H1 (cell line): ENCODE results near the gene ENKUR. TPM values are rescaled to one million over a fixed set of nuclear protein-coding genes. Genes with fewer than 3 reads are reported as not detected.

Experiments
- CHD7 ChIP-seq: fragments of 300-600 bp; sonication (generic); IDR thresholded peaks from 2 replicates; pipeline ENCODE4 v1.7.1; 2012; ENCODE audit warnings: low read length, moderate library complexity, mild to moderate bottlenecking, inconsistent platforms; ENCODE audit not compliant: insufficient replicate concordance
- CTBP2 ChIP-seq: IDR thresholded peaks from 2 replicates; pipeline ENCODE4 v1.7.0; 2011; ENCODE audit warnings: borderline replicate concordance, mild to moderate bottlenecking, moderate library complexity, mixed read lengths, low read length; ENCODE audit not compliant: insufficient read depth, insufficient read length
- PHF8 ChIP-seq: fragments of 200-600 bp; sonication (generic); conservative IDR thresholded peaks from 2 replicates; pipeline ENCODE4 v1.7.1; 2012; ENCODE audit warnings: low read depth, mild to moderate bottlenecking, inconsistent platforms, low read length, moderate library complexity
- POLR2A ChIP-seq, 2 experiments: IDR thresholded peaks; 1 replicate in 1 of 2; 2 replicates in 1 of 2; pipeline ENCODE4 v1.6.1; 2011; ENCODE audit warnings: low read depth in 2 of 2, low read length in 2 of 2, mild to moderate bottlenecking in 2 of 2; ENCODE audit errors: control extremely low read depth in 1 of 2
- SIRT6 ChIP-seq: IDR thresholded peaks from one replicate; pipeline ENCODE4 v1.7.1; 2012; ENCODE audit warnings: low read length, inconsistent platforms
- SP1 ChIP-seq: IDR thresholded peaks from 2 replicates; pipeline ENCODE4 v1.6.1; 2011; ENCODE audit warnings: low read depth, low read length
- polyA plus RNA-seq, 7 experiments: library from polyadenylated mRNA; depleted of rRNA in 3 of 7; stranded (reverse) in 5 of 7; unstranded in 2 of 7; fragments of >200 nt in 5 of 7; fragments of 200-250 nt in 2 of 7; gene quantifications; 1 replicate in 5 of 7; 2 replicates in 1 of 7; 4 replicates in 1 of 7; pipeline versions ENCODE4 v1.2.1 to v1.2.3, GENCODE V29; 2011 to 2013; ENCODE audit warnings: missing spikeins in 2 of 7, mixed read lengths in 2 of 7
- total RNA-seq: library from RNA; stranded (reverse); fragmentation: NEBNext Ultra II Directional; extraction: Animal tissue kit (Norgen Biotek cat#: 25700); gene quantifications from 2 replicates; pipeline ENCODE4 v1.2.1, GENCODE V29; 2021

Gene ENKUR
- total and polyA plus RNA-seq, 2 of the 8 experiments (the other 6 are each of a cell fraction or from before 2014, with no cell fraction given) = not detected

GRCh38 chr10:25063644-25064043 is 47.7 kb upstream of the ENKUR start (continued):
- TF ChIP-seq CHD7 (no peak), POLR2A (IDR thresholded peaks at IDR 0.05; ENCODE audit: control extremely low read depth in 1 of 2, low read depth in 2 of 2, low read length in 2 of 2) (no peak), SP1 (no peak), PHF8 (no peak), CTBP2 (no peak), SIRT6 (no peak)
